Measurements from ENCODE around the gene HIC2. TPM values are rescaled to one million over a fixed set of nuclear protein-coding genes. Genes with fewer than 3 reads are reported as not detected.
"Not testable (repeated sequence)": the region's sequence is repeated elsewhere in the genome, so short reads cannot be mapped to it uniquely, and the experiment has no call there.

The HIC2 gene
- total RNA-seq, 1 experiment from 2014 or later = 3.5 TPM

DNA sequence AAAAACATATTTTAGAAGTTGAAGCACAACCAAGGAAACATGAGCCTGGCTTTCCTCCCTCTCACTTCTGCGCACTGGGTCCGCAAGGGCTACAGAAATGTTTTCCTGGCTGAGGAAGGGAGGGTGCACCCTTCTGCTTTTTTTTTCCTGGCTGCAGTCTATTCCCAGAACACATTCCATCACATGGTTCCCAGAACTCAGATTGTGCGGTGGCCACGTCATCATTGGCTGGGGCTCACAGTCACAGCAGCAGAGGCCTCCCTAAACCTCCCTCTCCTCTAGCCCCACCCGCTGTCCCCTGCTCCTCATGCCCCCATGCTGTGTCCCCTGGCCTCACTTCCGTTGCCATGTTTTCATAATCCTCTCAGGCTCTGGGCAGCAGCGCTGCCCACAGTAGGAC, 27.7 kb upstream of the HIC2 start:
- POLR2A ChIA-PET (ENCODE audit: unreplicated experiment); H3K27me3 ChIP-seq (ENCODE audit: low read length); H4K20me1 ChIP-seq (ENCODE audit: low read length); H3F3A ChIP-seq (ENCODE audit: low read length, unreplicated experiment); H3K36me3 ChIP-seq (ENCODE audit: low read depth, low read length); CTCF ChIA-PET; intact Hi-C loops (cut with micrococcal nuclease); H3K9ac ChIP-seq (ENCODE audit: low read length); ATAC-seq; H2AFZ ChIP-seq (ENCODE audit: low read length); H3K27ac ChIP-seq (ENCODE audit: low read length); H3K4me3 ChIP-seq (ENCODE audit: low read length); H3K4me1 ChIP-seq (ENCODE audit: insufficient read depth, low read length); H3K79me2 ChIP-seq (ENCODE audit: low read length); H3K9me3 ChIP-seq (ENCODE audit: low read length); BruUV-seq (replicated peaks); H3K9me2 ChIP-seq (replicated peaks; ENCODE audit: low read length); DNase-seq; H3K4me2 ChIP-seq (ENCODE audit: low read length): not testable (repeated sequence)

DNA sequence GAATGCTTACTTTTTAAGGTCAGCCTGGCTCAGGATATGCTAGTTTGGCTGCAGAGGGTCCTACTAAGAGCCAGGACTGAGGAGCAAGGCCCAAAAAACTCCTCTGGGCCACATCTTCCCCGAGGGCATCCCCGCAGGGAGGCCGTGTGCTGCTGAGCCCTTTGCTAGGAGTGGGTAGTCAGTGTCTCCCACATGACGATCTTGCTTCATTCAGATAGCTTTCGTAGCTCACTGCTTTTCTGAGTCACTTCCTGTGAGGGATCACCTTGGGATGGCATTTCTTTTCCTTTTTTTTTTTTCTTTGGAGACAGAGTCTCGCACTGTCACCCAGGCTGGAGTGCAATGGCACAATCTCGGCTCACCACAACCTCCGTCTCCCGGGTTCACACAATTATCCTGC, 27.2 kb upstream of the HIC2 start:
- H3K79me2 ChIP-seq (ENCODE audit: low read length); H3F3A ChIP-seq (ENCODE audit: low read length, unreplicated experiment); H3K9me3 ChIP-seq (ENCODE audit: low read length); intact Hi-C loops (cut with micrococcal nuclease); CTCF ChIA-PET; H4K20me1 ChIP-seq (ENCODE audit: low read length); H2AFZ ChIP-seq (ENCODE audit: low read length); H3K9ac ChIP-seq (ENCODE audit: low read length); H3K27me3 ChIP-seq (ENCODE audit: low read length); BruUV-seq (replicated peaks); H3K4me1 ChIP-seq (ENCODE audit: insufficient read depth, low read length); DNase-seq; H3K4me3 ChIP-seq (ENCODE audit: low read length); H3K9me2 ChIP-seq (replicated peaks; ENCODE audit: low read length); H3K27ac ChIP-seq (ENCODE audit: low read length); H3K36me3 ChIP-seq (ENCODE audit: low read depth, low read length); POLR2A ChIA-PET (ENCODE audit: unreplicated experiment); H3K4me2 ChIP-seq (ENCODE audit: low read length): not testable (repeated sequence)
- ATAC-seq = peak; percentile 51; the same call in 1 of the 2 replicates

GRCh38 chr22:21394613-21395012, 22.6 kb upstream of the HIC2 start:
- H3K4me3 ChIP-seq (ENCODE audit: low read length); H3K79me2 ChIP-seq (ENCODE audit: low read length); BruUV-seq (replicated peaks); ATAC-seq; H3K27ac ChIP-seq (ENCODE audit: low read length); CTCF ChIA-PET; H3K9me2 ChIP-seq (replicated peaks; ENCODE audit: low read length); DNase-seq; H3K27me3 ChIP-seq (ENCODE audit: low read length); H4K20me1 ChIP-seq (ENCODE audit: low read length); H3K4me1 ChIP-seq (ENCODE audit: insufficient read depth, low read length); H3F3A ChIP-seq (ENCODE audit: low read length, unreplicated experiment); POLR2A ChIA-PET (ENCODE audit: unreplicated experiment); H3K9ac ChIP-seq (ENCODE audit: low read length); H3K9me3 ChIP-seq (ENCODE audit: low read length); H3K36me3 ChIP-seq (ENCODE audit: low read depth, low read length); intact Hi-C loops (cut with micrococcal nuclease); H2AFZ ChIP-seq (ENCODE audit: low read length); H3K4me2 ChIP-seq (ENCODE audit: low read length): not testable (repeated sequence)

DNA sequence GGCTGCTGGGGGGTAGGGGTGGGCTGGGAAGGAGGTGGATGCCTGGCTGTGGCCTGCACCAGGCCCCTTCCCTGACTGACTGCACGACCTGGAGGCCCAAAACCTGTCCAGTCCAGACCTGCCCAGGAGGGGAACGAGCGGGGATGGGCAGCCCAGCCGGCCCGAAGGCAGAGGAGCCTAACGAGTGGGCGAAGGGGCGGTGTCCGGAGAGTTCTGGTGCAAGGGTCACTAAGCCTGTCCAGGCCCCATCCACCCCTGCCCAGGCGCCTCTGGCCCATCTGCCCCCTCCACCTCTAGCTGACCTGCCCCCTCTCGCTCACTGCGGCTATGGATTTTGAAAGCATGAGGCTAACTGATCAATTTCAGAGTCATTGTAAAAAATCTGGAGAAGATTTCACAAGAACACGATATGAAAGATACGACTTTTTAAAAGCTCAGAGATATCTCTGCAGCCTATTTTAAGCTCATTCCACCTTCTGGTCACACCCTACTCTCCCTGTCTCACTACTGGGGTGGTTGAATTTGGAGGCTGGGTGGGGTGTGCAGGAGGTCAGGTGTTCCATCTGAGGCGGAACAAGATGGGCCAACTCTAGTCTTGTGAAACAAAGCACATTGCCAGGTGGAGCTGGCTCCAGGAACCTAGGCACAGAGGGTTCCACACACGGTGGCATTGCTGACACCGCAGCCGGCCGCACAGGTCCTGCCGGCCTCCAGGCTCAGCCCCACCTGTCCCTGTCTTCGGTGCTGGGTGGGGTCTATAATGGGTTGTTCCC, 15.8 kb upstream of the HIC2 start:
- H3K9me3 ChIP-seq (ENCODE audit: low read length); H3K27ac ChIP-seq (ENCODE audit: low read length); H3K4me2 ChIP-seq (ENCODE audit: low read length); H4K20me1 ChIP-seq (ENCODE audit: low read length); intact Hi-C loops (cut with micrococcal nuclease); DNase-seq; H3K36me3 ChIP-seq (ENCODE audit: low read depth, low read length); H3K9ac ChIP-seq (ENCODE audit: low read length); BruUV-seq (replicated peaks); H3K9me2 ChIP-seq (replicated peaks; ENCODE audit: low read length); H3F3A ChIP-seq (ENCODE audit: low read length, unreplicated experiment); POLR2A ChIA-PET (ENCODE audit: unreplicated experiment); H2AFZ ChIP-seq (ENCODE audit: low read length); H3K79me2 ChIP-seq (ENCODE audit: low read length); H3K4me3 ChIP-seq (ENCODE audit: low read length); CTCF ChIA-PET; H3K27me3 ChIP-seq (ENCODE audit: low read length); H3K4me1 ChIP-seq (ENCODE audit: insufficient read depth, low read length); ATAC-seq: not testable (repeated sequence)

- POLR2A ChIA-PET (ENCODE audit: unreplicated experiment); CTCF ChIA-PET; H2AFZ ChIP-seq (ENCODE audit: low read length); H3F3A ChIP-seq (ENCODE audit: low read length, unreplicated experiment); BruUV-seq (replicated peaks); DNase-seq; H3K27me3 ChIP-seq (ENCODE audit: low read length); H3K79me2 ChIP-seq (ENCODE audit: low read length); H3K9ac ChIP-seq (ENCODE audit: low read length); H3K36me3 ChIP-seq (ENCODE audit: low read depth, low read length); ATAC-seq; H3K9me2 ChIP-seq (replicated peaks; ENCODE audit: low read length); H4K20me1 ChIP-seq (ENCODE audit: low read length); H3K4me3 ChIP-seq (ENCODE audit: low read length); H3K9me3 ChIP-seq (ENCODE audit: low read length); H3K4me1 ChIP-seq (ENCODE audit: insufficient read depth, low read length); intact Hi-C loops (cut with micrococcal nuclease); H3K27ac ChIP-seq (ENCODE audit: low read length); H3K4me2 ChIP-seq (ENCODE audit: low read length): not testable (repeated sequence)
Observed at GRCh38 chr22:21402763-21403314, 14.3 kb upstream of the HIC2 start.

- CTCF ChIA-PET; ATAC-seq; H3K4me3 ChIP-seq (ENCODE audit: low read length): not testable (repeated sequence)
Observed at GRCh38 chr22:21407139-21407538, 10.0 kb upstream of the HIC2 start.

DNA sequence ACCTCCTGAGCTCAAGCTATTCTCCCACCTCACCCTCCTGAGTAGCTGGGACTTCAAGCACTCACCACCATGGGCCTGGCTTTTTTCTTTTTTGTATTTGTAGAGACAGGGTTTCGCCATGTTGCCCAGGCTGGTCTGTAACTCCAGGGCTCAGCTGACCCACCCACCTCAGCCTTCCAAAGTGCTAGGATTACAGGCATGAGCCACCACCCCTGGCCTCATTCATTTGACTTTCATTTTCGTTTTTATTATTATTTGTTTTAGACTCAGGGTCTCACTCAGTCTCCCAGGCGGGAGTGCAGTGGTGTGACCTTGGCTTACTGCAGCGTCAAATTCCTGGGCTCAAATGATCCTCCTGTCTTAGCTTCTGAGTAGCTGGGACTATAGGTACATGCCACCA, 9.4 kb upstream of the HIC2 start:
- H4K20me1 ChIP-seq (ENCODE audit: low read length); H3K27me3 ChIP-seq (ENCODE audit: low read length); H3K9me2 ChIP-seq (replicated peaks; ENCODE audit: low read length); ATAC-seq; POLR2A ChIA-PET (ENCODE audit: unreplicated experiment); intact Hi-C loops (cut with micrococcal nuclease); CTCF ChIA-PET; H3K9ac ChIP-seq (ENCODE audit: low read length); H3F3A ChIP-seq (ENCODE audit: low read length, unreplicated experiment); H3K27ac ChIP-seq (ENCODE audit: low read length); BruUV-seq (replicated peaks); H3K4me3 ChIP-seq (ENCODE audit: low read length); H3K4me1 ChIP-seq (ENCODE audit: insufficient read depth, low read length); H3K79me2 ChIP-seq (ENCODE audit: low read length); H3K4me2 ChIP-seq (ENCODE audit: low read length); H3K36me3 ChIP-seq (ENCODE audit: low read depth, low read length); DNase-seq; H2AFZ ChIP-seq (ENCODE audit: low read length); H3K9me3 ChIP-seq (ENCODE audit: low read length): not testable (repeated sequence)

More at GRCh38 chr22:21407139-21407538, 10.0 kb upstream of the HIC2 start:
- BruUV-seq (replicated peaks); H3K27me3 ChIP-seq (ENCODE audit: low read length); intact Hi-C loops (cut with micrococcal nuclease); POLR2A ChIA-PET (ENCODE audit: unreplicated experiment); H4K20me1 ChIP-seq (ENCODE audit: low read length); H3K9ac ChIP-seq (ENCODE audit: low read length); H3K27ac ChIP-seq (ENCODE audit: low read length); H3K4me1 ChIP-seq (ENCODE audit: insufficient read depth, low read length); H3K9me3 ChIP-seq (ENCODE audit: low read length); DNase-seq; H3K79me2 ChIP-seq (ENCODE audit: low read length); H3K4me2 ChIP-seq (ENCODE audit: low read length); H3K36me3 ChIP-seq (ENCODE audit: low read depth, low read length); H3K9me2 ChIP-seq (replicated peaks; ENCODE audit: low read length); H2AFZ ChIP-seq (ENCODE audit: low read length); H3F3A ChIP-seq (ENCODE audit: low read length, unreplicated experiment): not testable (repeated sequence)
